Fibroblast of the aortic adventitia (primary cell): ENCODE measurements around the gene OR7A5. TPM values are rescaled to one million over a fixed set of nuclear protein-coding genes. Genes with fewer than 3 reads are reported as not detected.

Source experiments
- small RNA-seq: library from RNA; depleted of rRNA; stranded (forward); fragments of <200 nt; gene quantifications from one replicate; pipeline ENCODE3, GENCODE V24; 2012
- total RNA-seq: library from RNA; depleted of rRNA; stranded (reverse); fragments of >200 nt; gene quantifications from 2 replicates; pipeline ENCODE4 v1.2.3, GENCODE V29; 2012; ENCODE audit warnings: low replicate concordance

The OR7A5 gene
- total RNA-seq, 1 donor, result not detected

Small RNAs within 50 kb of the gene (small RNA-seq; reads per million reads assigned to genes)
- not detected for gene AC005255.1

Other genes starting within 250 kb of the OR7A5 start
- gene ADGRE3, start 160.3 kb downstream of the OR7A5 start, total RNA-seq, result not detected in 2 replicates
- 10.5 and 21.1 TPM in 2 replicates for gene ZNF333, start 145.1 kb downstream of the OR7A5 start, total RNA-seq
- gene ADGRE2, start 56.6 kb downstream of the OR7A5 start, total RNA-seq, result 0.09 TPM in 1 of 2 replicates, not detected in the other
- not detected in 2 replicates for gene OR7C1, start within 50 bp of the OR7A5 start, total RNA-seq
- not detected in 2 replicates for gene OR7A10, start 13.7 kb upstream of the OR7A5 start, total RNA-seq
- not detected in 2 replicates for gene OR7A17, start 50.9 kb upstream of the OR7A5 start, total RNA-seq
- gene OR7C2, start 106.3 kb upstream of the OR7A5 start, total RNA-seq, result not detected in 2 replicates
- not detected in 2 replicates for gene SLC1A6, start 144.7 kb upstream of the OR7A5 start, total RNA-seq
- not detected in 2 replicates for gene CASP14, start 214.3 kb upstream of the OR7A5 start, total RNA-seq
- gene OR1I1, start 247.0 kb upstream of the OR7A5 start, total RNA-seq, result not detected in 2 replicates